Uterus (tissue), 2 donors: Measurements from ENCODE around the gene RELL2.

Experiments
- CTCF ChIP-seq, 4 experiments: fragments of 200-600 bp in 2 of 4; fragments of 450-650 bp in 2 of 4; sonication (generic) in 2 of 4; IDR thresholded peaks; one replicate each; pipeline ENCODE4 v1.5.1; 2016 to 2019; ENCODE audit warnings: antibody characterized with exemption in 4 of 4, mild to moderate bottlenecking in 2 of 4, moderate library complexity in 1 of 4
- POLR2A ChIP-seq, 2 donors: fragments of 450-650 bp; IDR thresholded peaks; one replicate each; pipeline ENCODE4 v1.6.1; 2016; ENCODE audit warnings: antibody characterized with exemption in 2 of 2, mild to moderate bottlenecking in 1 of 2, moderate library complexity in 1 of 2

DNA sequence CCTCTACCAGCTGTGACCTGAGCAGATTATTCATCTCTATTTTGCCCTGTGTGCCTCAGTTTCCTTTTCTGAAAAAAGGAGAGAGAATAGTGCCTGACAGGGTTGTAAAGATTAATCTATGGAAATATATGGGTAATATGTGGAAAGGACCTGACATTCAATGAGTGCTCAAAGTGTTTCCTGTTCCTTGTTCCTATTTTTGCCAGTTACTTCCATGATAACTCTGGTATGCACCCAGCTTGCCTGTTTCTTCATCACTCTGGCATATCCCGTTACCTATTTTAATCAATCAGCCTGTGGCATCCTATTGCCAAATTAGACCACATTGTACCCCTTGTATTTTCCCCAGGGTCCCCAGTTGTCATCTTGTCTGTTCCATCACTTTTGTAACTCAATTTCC is 48.8 kb downstream of the RELL2 start:
- TF ChIP-seq CTCF (IDR thresholded peaks at IDR 0.05), result no peak
- TF ChIP-seq POLR2A (IDR thresholded peaks at IDR 0.05), result no peak
